Measurements from ENCODE around the gene MGAT5B. TPM values are rescaled to one million over a fixed set of nuclear protein-coding genes. Genes with fewer than 3 reads are reported as not detected.

Gene MGAT5B, protein sequence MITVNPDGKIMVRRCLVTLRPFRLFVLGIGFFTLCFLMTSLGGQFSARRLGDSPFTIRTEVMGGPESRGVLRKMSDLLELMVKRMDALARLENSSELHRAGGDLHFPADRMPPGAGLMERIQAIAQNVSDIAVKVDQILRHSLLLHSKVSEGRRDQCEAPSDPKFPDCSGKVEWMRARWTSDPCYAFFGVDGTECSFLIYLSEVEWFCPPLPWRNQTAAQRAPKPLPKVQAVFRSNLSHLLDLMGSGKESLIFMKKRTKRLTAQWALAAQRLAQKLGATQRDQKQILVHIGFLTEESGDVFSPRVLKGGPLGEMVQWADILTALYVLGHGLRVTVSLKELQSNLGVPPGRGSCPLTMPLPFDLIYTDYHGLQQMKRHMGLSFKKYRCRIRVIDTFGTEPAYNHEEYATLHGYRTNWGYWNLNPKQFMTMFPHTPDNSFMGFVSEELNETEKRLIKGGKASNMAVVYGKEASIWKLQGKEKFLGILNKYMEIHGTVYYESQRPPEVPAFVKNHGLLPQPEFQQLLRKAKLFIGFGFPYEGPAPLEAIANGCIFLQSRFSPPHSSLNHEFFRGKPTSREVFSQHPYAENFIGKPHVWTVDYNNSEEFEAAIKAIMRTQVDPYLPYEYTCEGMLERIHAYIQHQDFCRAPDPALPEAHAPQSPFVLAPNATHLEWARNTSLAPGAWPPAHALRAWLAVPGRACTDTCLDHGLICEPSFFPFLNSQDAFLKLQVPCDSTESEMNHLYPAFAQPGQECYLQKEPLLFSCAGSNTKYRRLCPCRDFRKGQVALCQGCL
- 25.2 TPM for polyA plus RNA-seq (2012; ENCODE audit: insufficient read length, low read depth)

DNA sequence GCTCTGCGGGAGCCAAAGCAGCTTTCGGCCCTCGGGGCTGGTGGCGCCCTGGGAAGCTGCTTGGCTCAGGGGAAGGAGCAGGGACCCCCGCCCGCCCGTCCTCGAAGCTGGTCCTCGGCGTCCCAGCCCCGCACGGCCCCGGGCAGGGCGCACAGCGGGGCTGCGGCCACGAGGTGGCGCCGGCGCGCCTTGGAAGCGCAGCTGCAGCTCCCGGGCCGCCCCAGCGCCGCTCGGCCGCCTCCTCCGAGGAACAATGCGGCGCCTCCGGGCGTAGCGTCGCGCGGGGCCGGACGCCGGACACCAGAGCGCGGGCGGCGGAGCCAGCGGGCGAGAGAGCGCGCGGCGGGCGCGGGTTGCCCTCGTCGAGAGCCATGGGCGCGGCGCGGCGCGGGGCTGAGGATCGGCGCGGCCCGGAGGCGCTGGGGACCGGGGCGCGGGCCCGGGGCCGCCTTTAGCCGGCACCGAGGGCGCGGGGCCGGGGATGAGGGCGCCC, at the start of gene MGAT5B:
TSS of gene MGAT5B (plus strand) at position 229 of the 493 bp plus-strand sequence. CDS start 626 bp downstream, outside the sequence.
- TF ChIP-seq FOXP2 (optimal IDR thresholded peaks at IDR 0.05; ENCODE audit: borderline replicate concordance, extremely low read depth, extremely low read length, insufficient read depth) = peak; percentile 93
- TF ChIP-seq TAF1 (IDR thresholded peaks at IDR 0.05; ENCODE audit: borderline replicate concordance, insufficient read depth, low read length) = no peak
- TF ChIP-seq POLR2AphosphoS5 (IDR thresholded peaks at IDR 0.05; ENCODE audit: low read depth, low read length) = no peak
- TF ChIP-seq SIN3A (IDR thresholded peaks at IDR 0.05; ENCODE audit: borderline replicate concordance, insufficient read depth, low read length) = no peak
- TF ChIP-seq, protein P1, sequence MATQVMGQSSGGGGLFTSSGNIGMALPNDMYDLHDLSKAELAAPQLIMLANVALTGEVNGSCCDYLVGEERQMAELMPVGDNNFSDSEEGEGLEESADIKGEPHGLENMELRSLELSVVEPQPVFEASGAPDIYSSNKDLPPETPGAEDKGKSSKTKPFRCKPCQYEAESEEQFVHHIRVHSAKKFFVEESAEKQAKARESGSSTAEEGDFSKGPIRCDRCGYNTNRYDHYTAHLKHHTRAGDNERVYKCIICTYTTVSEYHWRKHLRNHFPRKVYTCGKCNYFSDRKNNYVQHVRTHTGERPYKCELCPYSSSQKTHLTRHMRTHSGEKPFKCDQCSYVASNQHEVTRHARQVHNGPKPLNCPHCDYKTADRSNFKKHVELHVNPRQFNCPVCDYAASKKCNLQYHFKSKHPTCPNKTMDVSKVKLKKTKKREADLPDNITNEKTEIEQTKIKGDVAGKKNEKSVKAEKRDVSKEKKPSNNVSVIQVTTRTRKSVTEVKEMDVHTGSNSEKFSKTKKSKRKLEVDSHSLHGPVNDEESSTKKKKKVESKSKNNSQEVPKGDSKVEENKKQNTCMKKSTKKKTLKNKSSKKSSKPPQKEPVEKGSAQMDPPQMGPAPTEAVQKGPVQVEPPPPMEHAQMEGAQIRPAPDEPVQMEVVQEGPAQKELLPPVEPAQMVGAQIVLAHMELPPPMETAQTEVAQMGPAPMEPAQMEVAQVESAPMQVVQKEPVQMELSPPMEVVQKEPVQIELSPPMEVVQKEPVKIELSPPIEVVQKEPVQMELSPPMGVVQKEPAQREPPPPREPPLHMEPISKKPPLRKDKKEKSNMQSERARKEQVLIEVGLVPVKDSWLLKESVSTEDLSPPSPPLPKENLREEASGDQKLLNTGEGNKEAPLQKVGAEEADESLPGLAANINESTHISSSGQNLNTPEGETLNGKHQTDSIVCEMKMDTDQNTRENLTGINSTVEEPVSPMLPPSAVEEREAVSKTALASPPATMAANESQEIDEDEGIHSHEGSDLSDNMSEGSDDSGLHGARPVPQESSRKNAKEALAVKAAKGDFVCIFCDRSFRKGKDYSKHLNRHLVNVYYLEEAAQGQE (IDR thresholded peaks at IDR 0.05; ENCODE audit: insufficient read depth in 1 of 2, low read depth in 2 of 2, low read length in 2 of 2) = no peak

DNA sequence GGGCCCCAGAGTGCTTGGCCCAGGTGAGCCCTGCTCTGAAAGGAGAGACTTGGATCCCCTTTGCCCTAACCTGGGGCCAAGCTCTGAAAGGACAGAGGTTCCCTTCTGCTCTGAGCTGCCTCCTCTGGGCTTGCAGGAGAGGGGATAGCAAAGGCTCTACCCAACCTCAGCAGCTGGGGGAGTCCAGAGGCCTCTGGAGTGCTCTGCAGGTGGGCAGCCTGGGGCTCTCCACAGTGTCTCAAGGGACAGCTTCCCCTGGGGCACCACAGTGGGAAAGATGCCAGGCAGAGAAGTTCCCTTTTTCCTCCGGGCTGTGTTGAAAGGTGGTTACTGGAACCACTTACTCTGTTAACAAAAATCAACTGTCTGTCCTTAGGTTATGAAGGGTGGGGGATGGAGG, 48.2 kb upstream of the MGAT5B start:
- TF ChIP-seq TAF1 (IDR thresholded peaks at IDR 0.05; ENCODE audit: borderline replicate concordance, insufficient read depth, low read length) = no peak

DNA sequence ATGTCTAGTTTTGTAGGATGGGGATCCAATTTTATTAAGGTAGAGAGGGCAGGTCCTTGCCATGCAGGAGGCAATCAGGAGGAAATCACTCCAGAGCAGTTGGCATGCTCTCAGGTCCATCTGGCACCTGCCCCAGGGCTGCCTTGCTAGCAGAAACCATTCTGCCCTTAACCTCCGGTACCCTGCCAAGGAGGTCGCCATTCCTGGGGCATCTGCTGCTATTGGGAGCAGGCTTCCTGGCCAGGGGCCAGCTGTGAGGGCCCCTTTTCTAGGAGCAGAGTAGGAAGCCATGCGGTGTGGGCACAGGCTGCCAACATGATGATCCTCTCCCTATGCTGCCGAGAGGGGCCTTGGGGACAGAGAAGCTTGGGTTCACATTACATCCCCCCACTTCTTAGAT, 47.6 kb upstream of the MGAT5B start:
- no peak for TF ChIP-seq POLR2AphosphoS5 (IDR thresholded peaks at IDR 0.05; ENCODE audit: low read depth, low read length)
- no peak for TF ChIP-seq FOXP2 (optimal IDR thresholded peaks at IDR 0.05; ENCODE audit: borderline replicate concordance, extremely low read depth, extremely low read length, insufficient read depth)
- TF ChIP-seq SIN3A (IDR thresholded peaks at IDR 0.05; ENCODE audit: borderline replicate concordance, insufficient read depth, low read length) = no peak
- TF ChIP-seq, protein P1 (IDR thresholded peaks at IDR 0.05; ENCODE audit: insufficient read depth in 1 of 2, low read depth in 2 of 2, low read length in 2 of 2) = no peak
- TF ChIP-seq TAF1 (IDR thresholded peaks at IDR 0.05; ENCODE audit: borderline replicate concordance, insufficient read depth, low read length) = no peak

DNA sequence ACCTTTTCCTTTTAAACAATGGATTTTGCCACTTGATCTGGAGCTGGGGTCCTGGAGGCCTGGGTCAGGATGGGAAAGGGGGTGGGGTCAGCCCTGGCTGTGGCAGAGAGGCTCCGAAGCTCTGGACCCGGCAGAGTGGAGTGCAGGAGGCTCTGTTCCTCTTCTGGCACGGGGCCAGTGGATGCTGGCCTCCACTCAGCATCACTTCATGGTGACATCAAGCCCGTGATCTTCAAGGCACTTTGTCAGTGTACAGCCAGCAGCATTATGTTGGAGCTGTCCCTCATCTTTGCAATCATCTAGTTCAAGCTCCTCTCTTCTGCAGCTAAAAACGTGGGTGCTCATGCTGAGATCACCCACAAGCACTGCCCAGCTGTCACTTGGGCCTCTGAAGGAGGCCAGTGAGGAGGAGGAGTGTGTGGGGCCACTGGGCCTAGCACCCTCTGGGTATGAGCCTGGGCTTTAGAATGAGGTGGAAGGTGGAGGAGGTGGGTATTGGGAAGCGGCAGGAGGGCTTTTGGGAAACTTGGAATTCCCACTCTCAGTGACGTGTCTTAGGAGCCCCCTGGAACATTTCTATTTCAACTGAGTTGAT, 45.9 kb upstream of the MGAT5B start:
- no peak for TF ChIP-seq SIN3A (IDR thresholded peaks at IDR 0.05; ENCODE audit: borderline replicate concordance, insufficient read depth, low read length)

DNA sequence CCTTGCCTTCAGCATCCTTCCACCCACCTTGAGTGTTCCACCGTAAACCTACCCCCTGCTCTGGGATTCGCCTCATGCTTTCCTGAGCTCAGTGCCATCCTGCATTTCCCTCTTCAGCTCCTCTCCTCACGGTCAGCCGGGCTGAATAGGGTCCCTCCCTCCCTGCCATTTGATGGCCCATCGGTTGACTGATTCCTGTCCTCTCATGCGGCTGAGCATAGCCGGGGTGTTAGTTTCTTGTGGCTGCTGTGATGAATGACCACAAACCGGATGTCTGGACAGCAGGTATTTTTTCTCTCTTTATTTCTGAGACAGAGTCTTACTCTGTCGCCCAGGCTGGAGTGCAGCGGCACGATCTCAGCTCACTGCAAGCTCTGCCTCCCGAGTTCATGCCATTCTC, 44.1 kb upstream of the MGAT5B start:
- TF ChIP-seq FOXP2 (optimal IDR thresholded peaks at IDR 0.05; ENCODE audit: borderline replicate concordance, extremely low read depth, extremely low read length, insufficient read depth) (no peak), TAF1 (IDR thresholded peaks at IDR 0.05; ENCODE audit: borderline replicate concordance, insufficient read depth, low read length) (no peak), POLR2AphosphoS5 (IDR thresholded peaks at IDR 0.05; ENCODE audit: low read depth, low read length) (no peak), SIN3A (IDR thresholded peaks at IDR 0.05; ENCODE audit: borderline replicate concordance, insufficient read depth, low read length) (no peak)
- TF ChIP-seq, protein P1 (IDR thresholded peaks at IDR 0.05; ENCODE audit: insufficient read depth in 1 of 2, low read depth in 2 of 2, low read length in 2 of 2) = no peak

All from PFSK-1 (cell line).